ENCODE data around the gene KRT222.
A peak's percentile ranks its signal among the peaks of the same experiment; 100 is the strongest.

The KRT222 gene

DNA sequence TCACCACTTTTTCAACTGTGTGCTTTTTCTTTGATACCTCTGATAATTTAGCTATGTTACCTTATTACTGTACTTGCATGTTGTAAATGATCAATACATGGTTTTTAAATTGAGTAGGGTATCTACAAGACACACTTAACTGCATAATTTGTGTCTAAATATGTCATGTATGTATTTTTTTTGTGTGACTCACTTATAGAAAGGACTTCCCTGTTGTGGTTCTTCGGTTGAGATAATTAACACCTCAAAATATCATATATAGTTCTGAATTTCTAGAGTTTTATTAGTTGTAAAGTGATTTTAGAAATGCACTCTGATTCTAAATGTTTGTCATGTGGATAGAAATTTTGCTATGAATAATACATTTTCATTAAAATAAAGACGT lies 14.5 kb upstream of the KRT222 start:
- no peaks in the 10 kb centered on the region for H3K36me3 Mint-ChIP-seq
- CTCF ChIA-PET = no interaction called here
- no peak for DNase-seq
- peaks cover 40% of the 10 kb centered on the region for H3K27me3 Mint-ChIP-seq
- no peaks in the 10 kb centered on the region for H3K4me1 Mint-ChIP-seq
- H3K4me3 Mint-ChIP-seq = no peak overlapping the region
- H3K9me3 Mint-ChIP-seq = no peaks in the 10 kb centered on the region
- no peak overlapping the region for H3K27ac Mint-ChIP-seq

GRCh38 chr17:40678902-40679522 lies 14.0 kb upstream of the KRT222 start:
- Mint-ChIP-seq H3K9me3 (no peaks in the 10 kb centered on the region), H3K27ac (no peak overlapping the region), H3K36me3 (no peaks in the 10 kb centered on the region), H3K4me3 (no peak overlapping the region), H3K27me3 (peaks cover 44% of the 10 kb centered on the region), H3K4me1 (no peaks in the 10 kb centered on the region)
- DNase-seq = no peak
- CTCF ChIA-PET = no interaction called here

DNA sequence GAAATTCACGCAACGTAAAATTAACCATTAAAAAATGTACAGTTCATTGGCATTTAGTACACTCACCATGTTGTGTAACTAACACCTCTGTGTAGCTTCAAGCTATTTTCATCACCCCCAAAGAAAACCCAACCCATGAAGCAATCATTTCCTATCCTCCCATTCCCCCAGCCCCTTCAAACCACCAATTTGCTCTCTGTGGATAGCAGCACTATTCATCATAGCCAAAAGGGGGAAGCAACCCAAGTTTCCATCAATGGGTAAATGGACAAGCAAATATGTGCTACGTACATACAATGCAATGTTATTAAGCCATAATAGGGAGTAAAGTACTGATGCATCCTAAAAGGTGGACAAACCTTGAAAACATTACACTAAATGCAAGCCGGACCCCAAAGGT lies 10.9 kb upstream of the KRT222 start:
- no peak for DNase-seq
- Mint-ChIP-seq H3K4me3 (no peak overlapping the region), H3K36me3 (no peaks in the 10 kb centered on the region), H3K9me3 (no peaks in the 10 kb centered on the region), H3K4me1 (no peaks in the 10 kb centered on the region), H3K27ac (no peak overlapping the region), H3K27me3 (peaks cover 53% of the 10 kb centered on the region)
- CTCF ChIA-PET = no interaction called here

DNA sequence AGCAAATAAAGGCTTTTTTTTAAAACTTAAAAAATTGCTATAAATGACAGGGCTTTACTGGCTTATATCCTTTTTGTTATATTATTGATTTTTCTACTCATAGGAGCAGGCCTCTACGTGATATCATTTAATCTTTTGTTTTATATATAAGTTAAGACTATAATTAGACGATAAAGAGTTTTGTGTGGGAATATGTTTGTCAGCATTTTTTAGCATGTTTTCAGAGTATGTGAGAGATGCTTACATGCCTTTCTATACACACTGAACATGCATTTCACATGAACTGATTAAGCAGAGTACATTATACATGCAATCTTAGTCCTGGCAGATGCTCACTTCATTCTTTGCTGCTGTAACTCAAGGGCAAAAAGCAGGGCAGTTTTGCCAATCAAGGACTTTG lies 7.7 kb upstream of the KRT222 start:
- Mint-ChIP-seq H3K36me3 (no peaks in the 10 kb centered on the region), H3K4me1 (no peaks in the 10 kb centered on the region), H3K4me3 (no peak overlapping the region), H3K27ac (no peak overlapping the region), H3K9me3 (no peaks in the 10 kb centered on the region), H3K27me3 (peaks cover 44% of the 10 kb centered on the region)
- DNase-seq = no peak
- CTCF ChIA-PET = no interaction called here

DNA sequence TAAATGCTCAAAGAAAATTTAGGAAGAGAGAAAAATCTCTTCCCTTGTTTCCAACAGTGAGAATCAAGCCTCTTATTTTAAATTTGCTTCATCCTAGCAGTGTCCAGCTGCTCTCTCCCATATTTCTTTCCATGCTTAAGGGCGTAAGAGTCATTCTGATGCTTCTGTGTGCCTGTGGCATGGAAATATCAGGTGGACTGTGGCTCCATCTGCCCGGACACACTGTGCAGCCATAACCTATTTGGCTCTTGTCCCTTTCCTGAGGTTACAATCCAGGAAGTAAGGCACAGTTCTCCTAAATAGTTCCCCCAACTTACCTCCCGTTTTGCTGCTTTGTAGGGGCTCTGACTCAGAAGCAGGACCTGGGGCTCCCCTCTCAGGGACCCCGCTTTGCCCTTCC lies 6.3 kb upstream of the KRT222 start:
- Mint-ChIP-seq H3K9me3 (no peaks in the 10 kb centered on the region), H3K4me3 (no peak overlapping the region), H3K27me3 (peaks cover 44% of the 10 kb centered on the region), H3K4me1 (no peaks in the 10 kb centered on the region), H3K27ac (no peak overlapping the region), H3K36me3 (no peaks in the 10 kb centered on the region)
- no peak for DNase-seq
- CTCF ChIA-PET = no interaction called here

- peaks cover 37% of the 10 kb centered on the region for H3K27me3 Mint-ChIP-seq
- no peaks in the 10 kb centered on the region for H3K9me3 Mint-ChIP-seq
- no peaks in the 10 kb centered on the region for H3K36me3 Mint-ChIP-seq
- CTCF ChIA-PET = no interaction called here
- no peak overlapping the region for H3K4me3 Mint-ChIP-seq
- no peak overlapping the region for H3K27ac Mint-ChIP-seq
- no peak for DNase-seq
- peaks cover 6% of the 10 kb centered on the region for H3K4me1 Mint-ChIP-seq
Observed at GRCh38 chr17:40666331-40666730, 1.4 kb upstream of the KRT222 start.

DNA sequence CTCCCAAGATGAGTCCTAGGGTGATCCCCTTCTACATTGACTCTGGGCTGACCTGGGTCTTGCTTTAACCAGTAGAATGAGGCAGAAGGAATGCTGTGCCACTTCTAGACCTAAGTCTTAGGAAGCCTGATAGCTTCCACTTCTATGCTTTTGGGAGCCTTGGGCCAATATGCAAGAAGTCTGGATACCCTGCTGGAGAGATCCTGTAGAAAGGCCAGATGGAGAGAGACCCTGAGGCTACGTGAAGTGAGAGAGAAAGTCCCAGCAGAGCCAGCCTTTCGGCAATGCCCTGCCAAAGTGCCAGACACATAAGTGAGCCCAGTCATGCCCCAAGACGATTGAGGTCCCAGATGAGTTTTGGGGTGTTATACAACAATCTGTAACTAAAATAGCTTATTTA lies 1.7 kb downstream of the KRT222 start:
- Mint-ChIP-seq H3K9me3 (no peaks in the 10 kb centered on the region), H3K27ac (no peak overlapping the region), H3K36me3 (peaks cover 2% of the 10 kb centered on the region), H3K27me3 (peaks cover 48% of the 10 kb centered on the region), H3K4me3 (no peak overlapping the region), H3K4me1 (peaks cover 15% of the 10 kb centered on the region)
- DNase-seq = no peak
- CTCF ChIA-PET = no interaction called here

DNA sequence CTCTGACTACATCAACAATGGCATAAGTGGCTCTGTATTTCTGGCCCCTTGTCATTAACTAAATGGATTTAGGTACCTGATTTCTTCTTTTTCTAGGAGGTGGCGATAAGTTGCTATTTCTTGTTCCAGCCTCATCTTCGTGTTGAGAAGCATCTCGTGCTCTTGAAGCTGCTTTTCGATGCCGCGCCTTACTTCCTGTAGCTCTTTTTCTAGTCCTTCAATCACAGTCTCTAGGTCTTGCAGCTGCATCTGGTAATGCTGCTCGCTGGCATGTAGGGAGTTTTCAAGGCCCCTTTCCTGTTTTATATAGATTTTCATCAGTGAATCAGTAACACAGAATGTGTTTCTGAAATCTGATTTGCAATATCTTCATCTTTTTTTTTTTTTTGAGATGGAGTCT lies 5.1 kb downstream of the KRT222 start:
- CTCF ChIA-PET = interaction anchor here (0.7 kb wide), 1 partner anchor 8 kb away, joined by 3 read pairs; no protein-coding TSS in a partner anchor
- H3K27me3 Mint-ChIP-seq = peaks cover 37% of the 10 kb centered on the region
- peaks cover 2% of the 10 kb centered on the region for H3K36me3 Mint-ChIP-seq
- peaks cover 12% of the 10 kb centered on the region for H3K4me1 Mint-ChIP-seq
- no peaks in the 10 kb centered on the region for H3K9me3 Mint-ChIP-seq
- H3K27ac Mint-ChIP-seq = no peak overlapping the region
- H3K4me3 Mint-ChIP-seq = no peak overlapping the region
- no peak for DNase-seq

DNA sequence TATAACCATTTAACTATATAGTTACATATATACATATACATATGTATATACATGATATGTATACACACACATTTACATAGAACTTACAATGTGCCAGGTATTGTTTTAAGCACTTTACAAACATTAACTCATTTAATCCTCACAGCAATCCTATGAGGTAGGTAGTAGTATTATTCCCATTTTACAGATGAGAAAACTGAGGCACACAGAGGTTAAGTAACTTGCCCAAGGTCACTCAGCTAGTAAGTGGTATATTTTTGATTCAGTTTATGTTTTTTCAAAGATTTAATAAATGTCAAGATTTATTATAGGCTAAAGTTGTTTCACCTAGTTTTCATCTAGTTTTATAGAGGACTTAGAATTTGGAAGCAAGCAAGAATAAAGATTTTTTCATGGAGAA lies 6.6 kb downstream of the KRT222 start:
- no peak overlapping the region for H3K4me3 Mint-ChIP-seq
- H3K27ac Mint-ChIP-seq = no peak overlapping the region
- H3K36me3 Mint-ChIP-seq = peaks cover 2% of the 10 kb centered on the region
- H3K4me1 Mint-ChIP-seq = peaks cover 9% of the 10 kb centered on the region
- DNase-seq = no peak
- CTCF ChIA-PET = no interaction called here
- no peaks in the 10 kb centered on the region for H3K9me3 Mint-ChIP-seq
- H3K27me3 Mint-ChIP-seq = peaks cover 34% of the 10 kb centered on the region

- CTCF ChIA-PET = interaction anchor here (0.9 kb wide), 1 partner anchor 8 kb away, joined by 3 read pairs; no protein-coding TSS in a partner anchor
- Mint-ChIP-seq H3K4me1 (peaks cover 10% of the 10 kb centered on the region), H3K27ac (no peak overlapping the region), H3K4me3 (no peak overlapping the region), H3K27me3 (peaks cover 9% of the 10 kb centered on the region), H3K36me3 (peaks cover 2% of the 10 kb centered on the region), H3K9me3 (no peaks in the 10 kb centered on the region)
- no peak for DNase-seq
Observed at GRCh38 chr17:40651939-40652338, 13.0 kb downstream of the KRT222 start.

GRCh38 chr17:40648384-40648968 lies 16.5 kb downstream of the KRT222 start:
- Mint-ChIP-seq H3K4me1 (peaks cover 41% of the 10 kb centered on the region), H3K36me3 (peaks cover 16% of the 10 kb centered on the region), H3K4me3 (peak overlapping the region; percentile 94), H3K27me3 (peaks cover 6% of the 10 kb centered on the region), H3K9me3 (no peaks in the 10 kb centered on the region), H3K27ac (peak overlapping the region; percentile 97)
- CTCF ChIA-PET = interaction anchor here (2.6 kb wide), 1 partner anchor 34 kb away, joined by 8 read pairs; no protein-coding TSS in a partner anchor
- no peak for DNase-seq

- Mint-ChIP-seq H3K27me3 (peaks cover 6% of the 10 kb centered on the region), H3K9me3 (no peaks in the 10 kb centered on the region)
Observed at GRCh38 chr17:40647624-40648383, 17.2 kb downstream of the KRT222 start, which contains the start of gene SMARCE1. Gene SMARCE1 (minus strand): TSS chr17:40647818. CDS start chr17:40645802, 2,016 bp downstream.

DNA sequence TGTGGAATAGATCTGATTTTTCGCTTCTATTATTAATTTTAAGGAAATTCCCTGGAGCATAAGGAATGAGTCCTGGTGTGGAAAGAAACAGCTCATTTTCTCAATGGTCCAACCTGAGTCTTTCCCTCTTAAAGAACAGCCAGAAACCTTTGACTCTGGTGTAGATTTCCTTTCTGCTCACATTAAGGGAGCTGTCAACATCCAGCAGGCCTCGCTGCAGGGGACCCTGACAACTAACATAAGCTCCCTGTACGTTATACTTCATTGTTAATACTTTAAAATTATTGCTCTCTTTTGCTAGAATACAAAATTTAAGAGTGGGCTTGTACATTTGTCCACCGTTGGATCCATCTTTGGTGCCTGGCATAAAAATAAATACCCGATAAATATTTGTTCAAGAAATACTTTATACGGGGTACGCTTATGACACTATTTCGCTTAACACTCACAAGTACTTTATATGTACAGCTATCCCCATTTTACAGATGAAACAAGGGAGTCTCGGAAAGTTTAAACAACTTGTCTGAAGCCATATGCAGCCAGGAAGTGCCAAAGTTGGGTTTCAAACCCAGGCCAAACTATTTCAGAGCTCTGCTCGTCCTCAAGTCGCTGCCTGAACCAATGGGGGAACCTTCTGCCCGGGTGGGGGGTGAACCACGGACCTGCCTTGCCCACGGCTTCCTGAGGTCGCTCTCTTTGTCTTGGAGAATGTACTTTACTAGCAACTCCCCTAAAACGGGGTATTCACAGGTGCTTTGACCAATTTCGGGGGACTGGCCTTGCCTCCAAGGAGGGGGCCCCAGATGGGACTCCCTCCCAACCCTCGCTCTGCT lies 18.0 kb downstream of the KRT222 start:
- Mint-ChIP-seq H3K27ac (peak overlapping the region; percentile 97), H3K27me3 (peaks cover 6% of the 10 kb centered on the region), H3K4me1 (peaks cover 51% of the 10 kb centered on the region), H3K36me3 (peaks cover 29% of the 10 kb centered on the region), H3K9me3 (no peaks in the 10 kb centered on the region), H3K4me3 (peak overlapping the region; percentile 94)
- CTCF ChIA-PET = interaction anchor here (0.7 to 2.6 kb wide), 5 partner anchors 14 to 86 kb away, joined by 3 to 8 read pairs (median 4); no protein-coding TSS in a partner anchor
- DNase-seq = peak; percentile 65

More at GRCh38 chr17:40647624-40648383, 17.2 kb downstream of the KRT222 start, which contains the start of gene SMARCE1:
- Mint-ChIP-seq H3K4me1 (peaks cover 45% of the 10 kb centered on the region), H3K27ac (peak within 1 kb of the TSS; percentile 97), H3K4me3 (peak within 1 kb of the TSS; percentile 94), H3K36me3 (peaks cover 21% of the 10 kb centered on the region)
- peak; percentile 84 for DNase-seq
- CTCF ChIA-PET = interaction anchor here (2.0 to 2.6 kb wide), 2 partner anchors 33 to 86 kb away, joined by 6 to 8 read pairs; no protein-coding TSS in a partner anchor

GRCh38 chr17:40645943-40646342 lies 19.0 kb downstream of the KRT222 start:
- no peak for DNase-seq
- CTCF ChIA-PET = interaction anchor here (0.9 to 2.6 kb wide), 4 partner anchors 12 to 85 kb away, joined by 3 to 8 read pairs (median 5); no protein-coding TSS in a partner anchor
- Mint-ChIP-seq H3K9me3 (no peaks in the 10 kb centered on the region), H3K36me3 (peaks cover 36% of the 10 kb centered on the region), H3K4me1 (peaks cover 55% of the 10 kb centered on the region), H3K27me3 (peaks cover 6% of the 10 kb centered on the region), H3K4me3 (peak overlapping the region; percentile 31), H3K27ac (no peak overlapping the region)
